PC-3 (cell line): ENCODE results near the gene VTI1A. TPM values are rescaled to one million over a fixed set of nuclear protein-coding genes. Genes with fewer than 3 reads are reported as not detected.
"Not testable (repeated sequence)": the region's sequence is repeated elsewhere in the genome, so short reads cannot be mapped to it uniquely, and the experiment has no call there.

Experiments
- ATAC-seq: fragments of 200-7000 bp; cut with Tn5 transposase; 2 replicates; pipeline ENCODE4 v1.9.1; 2020; ENCODE audit warnings: mild to moderate bottlenecking, moderate library complexity
- BruUV-seq: library from RNA; stranded (reverse); fragments of 400-500 nt; replicated peaks from 2 replicates; lab custom pipeline; 2021; lab: Mats Ljungman, UMichigan
- CTCF ChIA-PET: fragments of 300-600 bp; sonication (Branson Sonifier 250); formaldehyde crosslinking; loops from one replicate; lab custom pipeline; 2022; ENCODE audit warnings: antibody characterized with exemption; lab: Charles Lee
- POLR2A ChIA-PET: fragments of 300-600 bp; sonication (Branson Sonifier 250); formaldehyde crosslinking; loops from one replicate; lab custom pipeline; 2022; ENCODE audit warnings: antibody characterized with exemption; ENCODE audit not compliant: unreplicated experiment; lab: Charles Lee
- DNase-seq: peaks from one replicate; pipeline ENCODE4 v3.0.0-alpha.2; 2015
- H2AFZ ChIP-seq: fragments of 300-600 bp; sonication (generic); 2 replicates; pipeline ENCODE4 v1.6.0; 2016; ENCODE audit warnings: antibody characterized with exemption, low read length
- H3F3A ChIP-seq: fragments of 300-600 bp; sonication (generic); one replicate; pipeline ENCODE4 v1.6.0; 2017; ENCODE audit warnings: antibody characterized with exemption, low read length, control low read depth, mild to moderate bottlenecking; ENCODE audit not compliant: unreplicated experiment
- H3K27ac ChIP-seq: fragments of 300-600 bp; sonication (generic); 2 replicates; pipeline ENCODE4 v1.5.1; 2016; ENCODE audit warnings: mild to moderate bottlenecking, low read length
- H3K27me3 ChIP-seq: fragments of 300-600 bp; sonication (generic); 2 replicates; pipeline ENCODE4 v1.6.1; 2016; ENCODE audit warnings: low read length, mixed read lengths
- H3K36me3 ChIP-seq: fragments of 300-600 bp; sonication (generic); 2 replicates; pipeline ENCODE4 v1.6.1; 2016; ENCODE audit warnings: low read depth, mixed run types, low read length, mixed read lengths
- H3K4me1 ChIP-seq: fragments of 300-600 bp; sonication (generic); 2 replicates; pipeline ENCODE4 v1.5.1; 2016; ENCODE audit warnings: low read length; ENCODE audit not compliant: insufficient read depth
- H3K4me2 ChIP-seq: fragments of 300-600 bp; sonication (generic); 2 replicates; pipeline ENCODE4 v1.6.0; 2016; ENCODE audit warnings: low read length
- H3K4me3 ChIP-seq: fragments of 300-600 bp; sonication (generic); 2 replicates; pipeline ENCODE4 v1.5.1; 2016; ENCODE audit warnings: mild to moderate bottlenecking, low read length, mixed read lengths
- H3K79me2 ChIP-seq: fragments of 300-600 bp; sonication (generic); 2 replicates; pipeline ENCODE4 v1.6.1; 2017; ENCODE audit warnings: low read length, mixed read lengths
- H3K9ac ChIP-seq: fragments of 300-600 bp; sonication (generic); 2 replicates; pipeline ENCODE4 v1.6.0; 2016; ENCODE audit warnings: mild to moderate bottlenecking, low read length
- H3K9me2 ChIP-seq: fragments of 300-600 bp; sonication (generic); replicated peaks from 2 replicates; pipeline ENCODE4 v1.6.1; 2016; ENCODE audit warnings: mixed run types, low read length, mixed read lengths
- H3K9me3 ChIP-seq: fragments of 300-600 bp; sonication (generic); 2 replicates; pipeline ENCODE4 v1.6.1; 2016; ENCODE audit warnings: low read length, mixed read lengths
- H4K20me1 ChIP-seq: fragments of 300-600 bp; sonication (generic); 2 replicates; pipeline ENCODE4 v1.6.1; 2016; ENCODE audit warnings: low read length, mixed read lengths
- CTCF ChIP-seq: fragments of 300-600 bp; sonication (generic); conservative IDR thresholded peaks from 2 replicates; pipeline ENCODE4 v1.5.1; 2017; ENCODE audit warnings: antibody characterized with exemption, low read depth, mild to moderate bottlenecking, low read length
- EZH2 ChIP-seq: fragments of 300-600 bp; sonication (generic); IDR thresholded peaks from one replicate; pipeline ENCODE4 v1.6.1; 2017; ENCODE audit warnings: antibody characterized with exemption, mild to moderate bottlenecking, low read length; ENCODE audit not compliant: unreplicated experiment
- EZH2phosphoT487 ChIP-seq: fragments of 300-600 bp; sonication (generic); IDR thresholded peaks from 2 replicates; pipeline ENCODE4 v1.6.1; 2018; ENCODE audit warnings: mild to moderate bottlenecking, antibody characterized with exemption, low read length, borderline replicate concordance
- intact Hi-C: fragments of 100-400 bp; cut with micrococcal nuclease; formaldehyde crosslinking; loops from 2 replicates; pipeline ENCODE4 v1.9.0; 2023
- total RNA-seq: library from RNA; depleted of rRNA; stranded (reverse); fragments of >200 nt; gene quantifications from 2 replicates; pipeline ENCODE4 v1.2.3, GENCODE V29; 2014

VTI1A gene
- total RNA-seq, 1 experiment from 2014 or later = 18.1 TPM

DNA sequence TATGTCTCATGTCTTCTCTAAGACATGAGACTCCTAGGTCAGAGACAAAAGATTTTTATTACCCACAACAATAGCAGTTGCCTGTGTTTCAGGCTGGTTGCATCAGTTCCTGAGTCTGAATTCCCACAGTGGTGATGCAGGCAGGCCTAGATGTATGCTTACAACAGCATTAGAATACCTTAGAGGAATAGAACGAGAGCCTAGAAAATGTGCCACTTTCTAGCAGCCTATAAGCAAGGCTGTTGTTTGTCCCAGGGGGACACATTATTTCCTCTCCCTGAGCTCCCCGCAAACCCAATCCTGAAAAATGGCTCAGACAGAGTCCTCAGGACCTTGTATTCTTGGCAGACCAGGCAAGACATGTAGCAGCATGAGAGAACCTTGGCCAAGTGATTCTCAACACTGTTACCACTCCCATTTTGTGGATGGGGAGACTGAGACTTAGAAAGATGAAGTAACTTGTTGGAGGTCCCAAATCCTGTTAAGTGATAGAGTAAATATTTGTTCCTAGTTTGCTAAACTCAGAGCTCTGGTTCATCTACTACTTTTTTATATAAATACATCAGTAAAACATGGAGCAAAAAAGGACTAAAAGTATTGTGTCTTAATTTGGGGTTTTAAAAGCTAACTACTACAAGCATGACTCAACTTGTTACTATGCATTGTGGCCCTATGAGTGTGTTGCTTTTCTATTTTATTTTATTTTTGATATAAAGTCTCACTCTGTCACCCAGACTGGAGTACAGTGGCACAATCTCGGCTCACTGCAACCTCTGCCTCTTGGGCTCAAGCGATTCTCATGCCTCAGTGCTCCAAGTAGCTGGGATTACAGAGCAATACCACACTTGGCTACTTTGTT lies 14.2 kb downstream of the VTI1A start:
- ChIA-PET CTCF (no interaction called here), POLR2A (interaction anchor here (0.7 kb wide), 1 partner anchor 40 kb away, joined by 6 read pairs; no protein-coding TSS in a partner anchor)
- no peaks in the 10 kb centered on the region; the same call in 1 of the 2 replicates for H3K36me3 ChIP-seq
- no peaks in the 10 kb centered on the region for H3F3A ChIP-seq
- peak; percentile 29 for DNase-seq
- H3K9ac ChIP-seq = no peak overlapping the region
- no peak overlapping the region for H2AFZ ChIP-seq
- no peak overlapping the region for H3K27ac ChIP-seq
- H3K79me2 ChIP-seq = no peaks in the 10 kb centered on the region
- no peak; the same call in 1 of the 2 replicates for ATAC-seq
- no peak overlapping the region for H3K4me3 ChIP-seq
- intact Hi-C loops = no loop called here
- no TSS peak for BruUV-seq
- TF ChIP-seq EZH2phosphoT487 = no peak
- TF ChIP-seq EZH2 = no peak
- TF ChIP-seq CTCF = no peak
- no peaks in the 10 kb centered on the region for H3K4me1 ChIP-seq
- no peaks in the 10 kb centered on the region for H3K9me2 ChIP-seq
- no peaks in the 10 kb centered on the region for H3K27me3 ChIP-seq
- H4K20me1 ChIP-seq = no peaks in the 10 kb centered on the region
- H3K9me3 ChIP-seq = no peaks in the 10 kb centered on the region
- H3K4me2 ChIP-seq = no peak overlapping the region

GRCh38 chr10:112464074-112464473 lies 17.1 kb downstream of the VTI1A start:
- ATAC-seq, H3K79me2 ChIP-seq, H3K27ac ChIP-seq, H3K27me3 ChIP-seq, H2AFZ ChIP-seq, POLR2A ChIA-PET, H3F3A ChIP-seq, H4K20me1 ChIP-seq, H3K9me2 ChIP-seq, BruUV-seq, H3K4me2 ChIP-seq, intact Hi-C loops, H3K9me3 ChIP-seq, H3K4me3 ChIP-seq, H3K36me3 ChIP-seq, H3K4me1 ChIP-seq, DNase-seq, H3K9ac ChIP-seq: not testable (repeated sequence)
- CTCF ChIA-PET = interaction anchor here (0.6 kb wide), 1 partner anchor 681 kb away, joined by 5 read pairs; no protein-coding TSS in a partner anchor

- DNase-seq (no peak), ATAC-seq (no peak)
- no peaks in the 10 kb centered on the region for H4K20me1 ChIP-seq
- TF ChIP-seq CTCF = no peak
- TF ChIP-seq EZH2 = no peak
- TF ChIP-seq EZH2phosphoT487 = no peak
- no peak overlapping the region for H3K4me2 ChIP-seq
- H3K79me2 ChIP-seq = no peaks in the 10 kb centered on the region
- no peak overlapping the region for H3K9ac ChIP-seq
- no peak overlapping the region for H3K4me3 ChIP-seq
- H2AFZ ChIP-seq = no peak overlapping the region
- no peaks in the 10 kb centered on the region for H3K9me3 ChIP-seq
- H3K27ac ChIP-seq = no peak overlapping the region
- ChIA-PET POLR2A (no interaction called here), CTCF (no interaction called here)
- no peaks in the 10 kb centered on the region for H3F3A ChIP-seq
- BruUV-seq = no TSS peak
- no peaks in the 10 kb centered on the region for H3K9me2 ChIP-seq
- H3K36me3 ChIP-seq = no peaks in the 10 kb centered on the region; the same call in 1 of the 2 replicates
- intact Hi-C loops = no loop called here
- no peaks in the 10 kb centered on the region for H3K4me1 ChIP-seq
- no peaks in the 10 kb centered on the region for H3K27me3 ChIP-seq
Observed at GRCh38 chr10:112465299-112465883, 18.4 kb downstream of the VTI1A start.
